Stimulated activated CD8-positive, alpha-beta memory T cell treated with anti-CD3 and anti-CD28 coated beads, Interleukin-7, amount 100 ng/mL, for 1 hour (primary cell): Measurements from ENCODE around the gene APLP2.

Source experiments
- DNase-seq, 2 donors: peaks; one replicate each; pipeline ENCODE4 v3.0.0-alpha.2; 2020; ENCODE audit warnings: low read depth in 2 of 2

APLP2 gene

DNA sequence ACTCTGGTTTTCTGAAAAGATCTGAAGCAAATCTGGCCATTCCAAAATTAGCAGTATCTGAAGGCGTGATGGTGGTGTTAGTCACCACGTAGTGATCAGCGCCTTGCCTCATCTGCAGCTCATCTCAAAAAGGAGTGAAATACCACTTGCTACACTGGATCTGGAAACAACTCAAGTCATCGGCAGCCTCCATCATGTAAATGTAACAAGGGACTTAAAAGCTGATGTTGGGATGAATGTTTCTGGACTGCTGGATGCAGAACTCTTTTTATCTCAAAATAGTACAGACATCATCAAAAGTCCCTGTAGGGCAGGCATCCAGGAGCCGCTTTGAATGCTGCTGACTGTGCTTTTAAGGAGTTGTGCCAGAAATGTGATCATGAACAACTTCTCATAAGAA lies 14.1 kb upstream of the APLP2 start:
- no peak for DNase-seq

DNA sequence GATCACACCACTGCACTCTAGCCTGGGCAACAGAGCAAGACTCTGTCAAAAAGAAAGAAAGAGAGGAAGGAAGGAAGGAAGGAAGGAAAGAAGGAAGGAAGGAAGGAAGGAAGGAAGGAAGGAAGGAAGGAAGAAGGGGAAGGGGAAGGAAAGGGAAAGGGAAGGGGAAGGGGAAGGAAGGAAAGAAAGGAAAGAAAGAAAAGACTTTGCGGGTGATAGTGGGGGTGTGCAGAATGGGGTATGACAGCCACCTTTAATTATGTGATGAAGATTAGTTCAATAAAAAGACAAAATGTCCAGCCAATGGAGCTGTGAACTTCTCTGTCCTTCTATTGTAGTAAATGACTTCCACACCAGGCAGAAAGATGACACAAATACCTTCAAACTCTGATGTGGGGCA lies 8.7 kb upstream of the APLP2 start:
- no peak for DNase-seq

DNA sequence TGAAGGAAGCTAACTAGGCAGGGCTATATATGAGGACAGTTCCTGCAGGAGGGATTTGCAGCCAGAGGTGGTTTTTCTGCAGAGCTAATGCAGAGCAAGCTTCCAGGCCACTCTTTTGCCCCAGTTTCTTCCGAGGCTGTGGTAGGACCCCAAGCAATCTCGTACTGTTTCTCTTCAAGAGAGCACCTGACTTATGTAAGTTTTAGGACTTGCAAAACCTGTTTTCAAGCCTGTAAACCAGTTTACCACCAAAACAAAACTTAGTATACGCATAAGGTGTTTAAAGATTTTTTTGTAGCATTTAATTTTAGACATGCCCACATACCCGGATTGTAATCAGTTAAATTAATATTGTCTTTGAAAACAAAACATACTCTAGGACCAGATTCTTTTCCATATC lies 7.7 kb upstream of the APLP2 start:
- no peak for DNase-seq

DNA sequence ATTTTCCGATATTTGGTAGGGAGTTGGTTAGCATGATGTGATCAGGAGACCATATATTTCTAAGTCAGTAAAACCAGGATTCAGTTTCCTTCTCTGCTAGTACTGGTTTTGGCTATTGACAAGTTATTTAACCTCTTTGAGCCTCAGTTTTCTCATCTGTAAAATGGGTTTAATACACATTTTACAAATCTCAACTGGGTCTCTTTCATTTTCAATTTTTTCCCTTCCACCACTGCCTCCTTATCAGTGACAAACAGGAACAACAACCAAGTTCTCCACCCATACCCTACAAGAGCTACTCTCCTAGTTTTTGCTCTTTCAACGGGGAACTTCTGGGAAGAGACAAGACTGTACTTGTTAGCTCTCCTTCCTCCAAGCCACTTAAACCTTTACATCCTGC lies 6.2 kb upstream of the APLP2 start:
- no peak for DNase-seq

DNA sequence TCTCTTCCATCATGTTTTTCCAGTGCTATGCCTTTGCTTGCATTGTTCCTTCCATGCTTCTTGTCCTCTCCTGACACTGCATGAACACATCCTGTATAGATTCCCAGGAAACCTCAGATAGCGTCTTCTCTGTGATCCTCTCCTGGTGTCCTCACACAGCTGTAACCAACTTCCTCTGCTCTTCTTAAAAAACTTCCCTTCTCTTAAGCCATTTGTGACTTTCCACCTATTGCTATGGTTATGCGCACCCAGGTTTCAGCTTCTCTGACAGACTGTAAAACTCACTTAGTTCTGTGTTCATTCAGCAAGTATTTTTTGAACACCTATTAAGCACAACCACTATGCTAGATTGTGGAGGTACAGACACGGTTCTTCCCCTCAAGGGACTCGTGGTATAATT lies 5.1 kb upstream of the APLP2 start:
- DNase-seq, result no peak

DNA sequence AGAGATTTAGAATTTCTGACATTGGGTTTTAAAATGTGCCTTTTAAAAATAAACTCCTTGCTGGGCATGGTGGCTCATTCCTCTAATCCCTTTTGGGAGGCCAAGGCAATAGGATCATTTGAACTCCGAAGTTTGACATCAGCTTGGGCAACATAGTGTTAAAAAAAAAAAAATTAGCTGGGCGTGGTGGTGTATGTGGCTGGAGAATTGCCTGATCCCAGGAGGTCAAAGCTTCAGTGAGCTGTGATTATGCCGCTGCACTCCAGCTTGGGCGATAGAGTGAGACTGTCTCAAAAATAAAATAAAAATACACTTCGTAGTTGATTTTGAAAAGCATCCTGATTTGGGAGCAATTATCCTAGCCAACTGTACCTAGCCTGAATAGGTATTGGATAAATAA lies 3.4 kb upstream of the APLP2 start:
- no peak for DNase-seq

DNA sequence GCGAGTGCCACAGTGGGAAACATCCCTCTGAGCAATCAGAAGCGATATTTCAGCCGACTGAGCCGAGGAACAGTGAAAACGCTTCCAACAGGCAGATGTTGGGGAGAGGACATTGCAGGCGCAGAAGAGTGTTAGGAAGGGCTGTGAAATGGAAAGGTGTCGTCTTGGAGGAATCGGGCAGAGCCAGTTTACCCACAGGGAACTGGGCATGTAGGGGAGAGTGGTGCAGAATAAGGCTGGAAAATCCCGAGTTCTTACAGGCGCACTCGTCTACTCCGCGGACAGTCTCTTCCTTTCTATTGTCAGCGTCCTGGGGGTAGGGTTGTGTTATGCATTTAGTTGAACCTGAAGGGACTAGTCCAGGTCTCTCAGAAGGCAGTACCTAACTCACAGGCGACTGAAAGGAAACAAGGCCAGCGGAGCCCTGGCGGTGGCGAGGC lies 1.1 kb upstream of the APLP2 start:
- DNase-seq, result no peak

DNA sequence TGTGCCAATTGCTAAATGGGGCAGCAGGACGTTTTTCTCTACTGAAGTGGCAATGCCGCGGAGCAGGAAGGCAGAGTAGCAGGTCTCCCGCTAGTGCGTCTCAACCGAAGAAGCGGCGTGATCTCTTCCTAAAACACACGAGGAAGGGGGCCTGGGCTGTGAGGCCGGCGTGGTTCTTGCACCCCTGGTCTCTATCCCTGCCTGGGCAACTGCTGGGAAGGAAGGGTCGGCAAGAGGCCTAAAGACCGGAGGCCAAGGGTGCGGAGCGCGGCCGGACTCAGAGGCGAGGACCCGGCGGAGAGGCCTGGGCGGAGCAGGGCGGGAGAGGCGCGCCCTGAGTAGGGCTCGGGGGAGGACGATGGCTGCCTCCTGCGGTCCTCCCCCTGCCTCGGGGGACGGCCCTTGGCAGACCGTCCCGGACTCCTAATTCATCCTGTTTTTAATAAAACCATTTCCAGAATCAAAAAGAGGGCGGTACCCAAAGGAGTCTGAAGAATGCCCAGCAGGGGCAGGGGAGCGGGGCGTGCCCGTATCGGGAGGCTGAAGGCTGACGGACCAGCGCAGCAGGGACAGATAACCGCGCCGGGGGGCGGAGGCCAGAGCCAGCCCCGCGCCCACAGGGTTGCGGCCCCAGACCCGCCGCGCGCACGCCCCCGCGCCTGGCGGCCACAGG lies 572 bp upstream of the APLP2 start:
- DNase-seq, result peak; percentile 17 to 25

DNA sequence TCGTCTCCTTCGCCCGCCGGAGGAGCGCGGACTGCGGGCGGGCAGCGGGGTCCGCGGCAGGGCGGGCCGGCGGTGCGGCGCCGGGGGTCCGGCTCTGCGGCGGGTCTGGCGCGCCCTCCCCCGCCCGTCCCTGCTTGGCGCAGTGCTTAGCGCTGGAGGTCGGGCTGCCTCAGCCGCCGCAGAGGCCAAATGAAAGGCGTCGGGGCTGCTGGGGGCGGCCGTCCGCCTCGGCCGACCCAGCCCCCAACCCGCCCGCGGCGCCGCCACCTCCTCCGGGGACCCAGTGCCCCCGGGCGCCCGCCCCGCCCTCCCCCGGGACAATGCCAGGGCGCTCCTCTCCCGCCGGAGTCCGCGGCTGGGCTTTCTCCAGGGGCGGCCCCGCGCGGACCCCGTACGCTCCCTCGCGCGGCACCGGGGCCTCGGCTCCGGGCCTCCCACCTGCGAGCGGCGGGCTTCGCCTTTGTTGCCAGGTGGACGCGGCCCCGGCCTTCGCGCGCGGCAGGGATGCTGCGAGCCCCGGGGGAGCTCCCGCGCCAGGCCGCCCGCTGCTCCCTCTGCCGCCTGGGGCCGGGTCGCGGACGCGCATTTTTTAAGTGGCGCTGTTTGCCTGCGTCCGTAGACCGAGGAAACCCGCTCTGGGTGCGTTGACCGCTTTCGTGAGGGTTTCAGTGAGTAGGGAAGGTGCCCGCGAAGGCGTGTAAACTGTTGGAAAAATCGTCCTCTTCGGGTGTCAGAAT lies 583 bp downstream of the APLP2 start:
- peak in 1 of 2 donors; percentile 16 for DNase-seq

DNA sequence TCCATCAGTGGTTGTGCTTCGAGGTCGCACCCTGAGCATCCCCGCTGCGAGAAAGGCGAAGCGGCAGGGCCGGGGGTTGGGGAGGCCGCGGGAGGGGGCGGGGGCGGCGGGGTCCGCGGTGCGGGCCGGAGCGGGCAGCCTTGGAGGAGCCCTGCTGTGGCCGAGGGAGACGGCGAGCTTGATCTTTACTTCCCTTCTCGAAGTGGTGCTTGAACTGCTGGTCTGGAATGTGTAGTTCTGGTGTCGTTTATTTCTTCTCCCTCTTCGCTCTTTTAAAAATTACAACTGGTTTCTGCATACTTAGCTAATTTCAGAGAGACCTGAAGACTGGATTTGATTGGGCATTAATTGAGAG lies 1.1 kb downstream of the APLP2 start:
- no peak for DNase-seq

DNA sequence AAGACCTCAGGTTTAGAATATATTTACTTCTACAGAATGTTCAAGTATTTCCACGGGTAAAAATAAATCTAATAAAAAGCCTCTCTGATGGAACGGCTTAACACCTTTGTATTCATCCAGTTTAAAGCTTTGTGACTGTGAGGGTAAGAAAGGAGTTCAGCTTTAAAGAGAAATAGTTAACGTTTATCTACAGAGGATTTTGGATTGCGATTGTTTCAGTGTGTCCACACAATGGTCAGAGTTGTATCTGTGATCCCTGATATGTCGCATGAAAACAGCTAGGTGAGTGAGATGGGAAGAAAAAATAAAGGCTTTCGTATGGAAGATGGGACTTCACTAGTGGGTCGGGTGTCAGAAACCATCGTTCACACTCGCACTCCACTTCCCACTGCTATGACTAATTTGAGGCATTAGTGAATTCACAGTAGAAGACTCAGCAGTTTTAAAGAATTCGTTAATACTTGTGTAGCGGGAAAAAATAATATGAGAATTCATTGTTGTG lies 1.6 kb downstream of the APLP2 start:
- no peak for DNase-seq

DNA sequence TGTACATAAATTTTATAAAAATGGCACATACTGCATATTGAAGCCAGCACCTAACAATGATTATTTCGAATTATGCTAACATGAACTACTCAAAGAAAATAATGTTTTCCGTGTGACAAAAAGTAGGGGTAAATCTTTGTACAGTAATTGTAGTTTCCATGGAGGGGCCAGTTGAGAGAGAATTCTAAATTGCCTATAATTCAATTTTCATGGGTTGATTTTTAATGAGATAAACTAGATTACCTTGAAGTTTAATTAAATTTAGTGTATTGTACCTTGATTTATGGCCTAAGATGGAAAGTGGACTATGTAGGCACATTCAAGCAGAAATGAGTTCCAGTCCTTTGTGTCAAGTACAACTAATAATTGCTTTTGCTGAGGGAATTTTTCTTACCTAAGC lies 5.0 kb downstream of the APLP2 start:
- no peak for DNase-seq

DNA sequence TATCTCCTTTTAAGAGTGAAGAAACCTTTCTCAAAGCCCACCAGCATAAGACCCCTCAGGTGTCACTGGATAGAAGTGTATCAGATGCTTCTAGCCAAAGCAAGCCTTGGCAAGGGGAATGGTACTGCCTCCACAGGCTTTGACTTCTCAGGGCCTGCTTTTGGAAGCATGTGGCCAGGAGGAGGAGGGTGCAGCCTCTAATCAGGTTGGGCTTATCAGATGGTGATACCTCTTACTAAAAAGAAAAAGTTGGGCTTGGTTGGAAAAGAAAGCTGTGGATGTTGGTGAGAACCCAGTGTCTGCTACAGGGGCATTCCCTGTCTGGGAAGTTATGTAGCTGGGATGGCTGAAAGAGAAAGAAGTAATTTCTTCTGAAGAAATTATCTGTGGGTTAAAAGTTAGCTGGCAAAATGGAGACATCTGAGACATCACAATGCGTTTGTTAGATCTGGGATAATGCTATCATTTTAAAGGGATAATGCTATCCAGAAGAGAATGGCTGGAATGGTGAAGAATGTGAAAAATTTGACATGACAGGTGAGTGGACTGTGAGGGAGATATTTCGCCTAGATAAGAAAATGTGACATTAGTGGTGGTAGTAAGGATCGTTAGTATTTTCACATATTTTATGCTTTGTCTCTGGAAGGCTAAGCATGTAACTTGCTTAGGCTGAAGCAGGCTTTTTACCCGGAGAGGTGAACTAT lies 7.2 kb downstream of the APLP2 start:
- DNase-seq, result no peak

DNA sequence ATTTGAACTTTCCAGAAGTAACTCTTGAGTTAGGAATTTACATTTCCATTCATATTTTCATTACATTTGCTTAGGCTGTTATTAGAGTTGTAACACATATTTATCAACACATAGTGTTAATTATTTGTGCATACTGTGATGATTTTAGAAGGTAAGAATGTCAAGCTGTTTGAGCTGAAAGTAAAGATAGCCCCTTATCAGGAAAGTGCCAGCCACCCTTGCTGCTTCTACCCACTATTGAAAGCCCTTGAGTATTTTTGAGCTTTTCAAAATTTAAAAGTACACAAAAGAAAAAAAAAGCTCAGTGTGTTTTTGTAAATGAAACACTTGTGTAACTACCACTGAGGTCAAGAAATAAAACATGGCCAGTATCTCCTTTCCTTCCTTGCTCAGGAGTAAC lies 8.0 kb downstream of the APLP2 start:
- no peak for DNase-seq

DNA sequence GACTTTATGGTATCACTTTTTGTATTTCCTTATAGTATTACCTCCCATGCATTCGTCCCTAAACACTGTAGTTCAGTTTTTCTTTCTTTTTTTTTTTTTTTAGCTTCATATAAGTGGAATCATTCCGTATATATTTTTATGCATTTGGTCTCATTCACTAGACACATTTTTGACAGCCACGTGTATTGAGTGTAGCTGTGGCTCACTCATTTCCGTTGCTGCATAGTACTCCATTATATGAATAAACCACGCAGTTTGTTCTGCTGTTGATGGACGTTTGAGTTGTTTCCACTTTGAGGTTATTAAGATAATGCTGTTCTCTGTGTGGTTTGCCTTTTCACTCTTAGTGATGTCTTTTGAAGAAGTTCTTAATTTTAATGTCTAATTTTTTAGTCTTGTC lies 8.4 kb downstream of the APLP2 start:
- DNase-seq, result no peak

DNA sequence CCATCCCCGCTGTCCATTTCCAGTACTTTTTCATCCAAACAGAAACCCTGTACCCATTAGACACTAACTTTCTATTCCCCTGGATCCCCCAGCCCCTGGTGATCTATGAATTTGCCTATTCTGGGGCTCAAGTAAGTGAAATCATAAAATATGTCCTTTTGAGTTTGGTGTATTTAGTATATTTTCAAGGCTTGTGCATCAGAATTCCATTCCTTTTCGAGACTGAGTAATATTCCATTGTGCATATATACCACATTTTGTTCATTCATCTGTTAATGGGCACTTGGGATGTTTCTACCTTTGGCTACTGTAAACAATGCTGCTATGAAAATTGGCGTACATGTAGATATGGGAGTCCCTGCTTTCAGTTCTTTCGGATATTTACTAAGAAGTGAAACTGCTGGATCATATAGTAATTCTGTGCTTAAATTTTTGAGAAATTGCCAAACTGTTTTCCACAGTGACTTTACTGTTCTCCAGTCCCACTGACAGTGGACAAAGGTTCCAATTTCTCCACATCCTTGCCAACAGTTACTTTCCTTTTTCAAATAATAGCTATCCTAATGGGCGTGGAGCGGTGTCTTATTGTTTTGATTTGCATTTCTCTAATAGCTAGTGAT lies 16.1 kb downstream of the APLP2 start:
- DNase-seq, result no peak

DNA sequence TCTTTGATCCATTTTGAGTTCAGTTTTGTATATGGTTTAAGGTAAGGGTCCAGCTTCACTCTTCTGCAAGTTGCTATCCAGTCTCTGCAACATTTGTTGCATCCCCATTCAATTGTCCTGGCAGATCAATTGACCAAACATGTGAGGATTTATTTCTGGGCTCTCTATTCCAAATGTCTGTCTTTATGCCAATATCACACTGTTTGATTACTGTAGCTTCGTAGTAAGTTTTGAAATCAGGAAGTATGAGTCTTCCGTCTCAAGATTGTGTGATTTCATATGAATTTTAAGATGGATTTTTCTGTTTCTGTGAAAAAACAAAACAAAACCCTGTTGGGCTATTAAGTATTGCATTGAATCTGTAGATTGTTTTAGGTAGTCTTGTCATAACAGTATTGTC lies 17.0 kb downstream of the APLP2 start:
- no peak for DNase-seq

DNA sequence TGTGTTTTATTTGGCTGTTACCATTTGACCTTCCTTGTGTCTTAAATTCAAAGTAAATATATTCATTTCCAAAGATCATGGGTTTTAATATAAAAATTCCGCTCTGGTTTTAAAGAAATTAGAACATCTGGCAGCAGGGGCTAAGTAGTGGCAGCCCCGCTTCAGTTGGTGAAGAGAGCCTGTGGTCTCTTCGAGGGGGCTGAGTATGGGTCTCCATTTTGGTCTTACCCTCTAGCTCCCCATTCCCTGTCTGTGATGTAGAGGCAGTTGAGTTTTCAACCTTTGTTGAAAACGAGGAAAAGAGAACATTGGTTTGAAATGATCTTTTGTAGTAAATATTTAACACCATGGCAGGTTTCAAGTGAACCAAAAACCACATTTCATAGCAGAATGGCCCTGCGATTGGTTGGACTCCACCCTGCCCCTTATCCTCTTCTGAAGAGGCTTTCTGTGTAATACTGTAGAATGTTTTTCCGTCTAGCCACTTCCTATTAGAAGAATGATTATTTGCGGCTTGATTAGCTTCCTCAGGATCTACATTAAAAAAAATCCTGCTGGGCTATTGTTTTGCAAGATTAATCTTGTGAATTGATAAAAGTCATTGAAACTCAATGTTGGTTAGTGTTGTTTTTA lies 17.7 kb downstream of the APLP2 start:
- no peak for DNase-seq

DNA sequence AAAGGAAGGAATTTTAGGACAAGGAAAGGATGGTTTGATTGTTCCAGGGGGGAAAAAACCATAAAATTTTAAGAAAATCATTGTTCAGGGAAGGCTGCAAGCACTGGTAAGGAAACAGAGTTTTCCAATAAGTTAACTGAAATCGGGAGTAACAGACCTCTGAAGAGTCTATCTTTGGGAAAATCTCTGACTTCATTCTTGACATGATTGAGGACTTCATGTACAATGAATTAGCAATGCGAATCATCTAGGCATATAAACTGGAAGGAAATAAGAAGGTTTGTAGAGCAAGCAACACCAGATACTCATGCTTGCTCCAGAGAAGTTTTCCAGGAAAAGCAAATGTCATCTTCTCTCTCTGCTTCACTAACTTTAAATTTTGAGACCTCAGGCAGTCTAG lies 18.5 kb downstream of the APLP2 start:
- DNase-seq, result no peak

DNA sequence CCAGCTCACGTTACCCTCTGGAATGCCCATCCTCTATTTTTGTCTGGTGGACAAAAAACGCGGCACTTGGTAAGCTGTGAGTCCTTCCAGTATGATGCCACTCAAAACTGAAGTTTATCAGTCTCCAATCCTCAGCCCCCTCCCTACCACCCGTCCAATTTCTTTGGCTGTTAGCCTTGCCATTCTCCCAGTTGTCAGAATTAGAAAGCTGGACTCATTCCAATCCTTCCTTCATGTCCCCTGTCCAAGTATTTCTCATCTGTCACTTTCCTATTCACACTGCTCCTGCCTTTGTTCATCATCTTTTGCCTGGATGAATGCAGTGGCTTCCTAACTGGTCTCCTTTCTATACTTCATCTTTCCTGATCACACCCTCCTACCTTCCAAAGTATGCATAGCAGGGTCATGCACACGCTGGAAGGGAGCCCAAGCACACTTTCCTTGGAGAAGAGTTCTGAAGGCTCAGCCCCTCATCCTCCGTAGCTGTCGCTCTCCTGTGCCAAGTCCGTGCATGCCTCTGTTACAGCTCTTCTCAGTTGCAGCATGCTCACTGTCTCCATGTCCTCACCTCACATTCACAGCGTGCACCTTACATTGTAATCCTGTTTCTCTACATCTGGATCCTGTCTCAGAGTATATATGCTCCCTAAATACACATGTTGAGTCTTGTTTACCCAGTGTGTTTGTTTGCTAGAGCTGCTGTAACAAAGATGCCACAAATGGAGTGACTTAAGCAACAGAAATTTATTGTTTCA lies 19.4 kb downstream of the APLP2 start:
- no peak for DNase-seq

DNA sequence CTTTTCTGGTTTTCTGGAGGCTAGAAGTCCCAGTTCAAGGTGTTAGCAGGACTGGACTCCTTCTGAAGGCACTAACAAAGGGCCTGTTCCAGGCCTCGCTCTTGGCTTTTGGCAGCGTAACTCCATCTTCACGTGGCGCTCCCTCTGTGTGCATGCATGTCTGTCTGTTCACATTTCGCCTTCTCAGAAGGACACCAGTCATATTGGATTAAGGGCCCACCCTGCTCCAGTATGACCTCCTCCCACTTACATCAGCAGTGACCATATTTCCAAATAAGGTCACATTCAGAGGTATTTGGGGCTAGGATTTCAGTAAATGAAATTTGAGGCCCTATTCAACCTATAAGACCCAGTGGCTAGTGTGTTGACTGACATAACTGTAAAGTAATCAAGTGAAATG lies 20.0 kb downstream of the APLP2 start:
- no peak for DNase-seq
